ENCODE results near the gene TAS2R43.
"Not testable (repeated sequence)": the region's sequence is repeated elsewhere in the genome, so short reads cannot be mapped to it uniquely, and the experiment has no call there.

DNA sequence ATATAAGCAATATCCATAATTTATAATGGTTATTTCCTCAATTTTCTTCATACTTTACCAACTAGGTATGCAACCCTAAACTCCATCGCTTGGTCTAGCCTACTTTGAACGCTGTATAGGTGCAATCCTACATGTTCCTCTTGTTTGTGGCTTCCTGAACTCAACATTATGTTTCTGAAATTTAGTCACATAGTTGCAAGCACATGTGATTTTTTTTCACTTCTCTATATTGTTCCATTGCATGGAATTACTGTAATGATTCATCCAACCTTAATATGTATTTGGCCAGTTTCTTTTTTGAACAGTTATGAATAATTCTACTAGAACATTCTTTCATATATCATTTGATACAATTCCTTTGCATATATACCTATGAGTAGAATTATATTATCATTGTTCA lies 2.8 kb upstream of the TAS2R43 start:
- TF ChIP-seq EZH2 (IDR thresholded peaks at IDR 0.05); POLR2AphosphoS5 (IDR thresholded peaks at IDR 0.05; ENCODE audit: borderline replicate concordance, low read depth, low read length); FOXP2 (optimal IDR thresholded peaks at IDR 0.05; ENCODE audit: control extremely low read depth, extremely low read length, insufficient read depth): not testable (repeated sequence)

All from SK-N-MC (cell line).